Spleen (tissue), 11 donors: ENCODE data around the gene IQCE. TPM values are rescaled to one million over a fixed set of nuclear protein-coding genes. Genes with fewer than 3 reads are reported as not detected.

ENCODE experiments used
- DNase-seq: peaks from one replicate; pipeline ENCODE4 v3.0.0-alpha.2; 2020
- H3K27ac ChIP-seq, 8 donors: fragments of 200-600 bp; sonication (generic) in 7 of 8; 1 replicate in 4 of 8; 2 replicates in 4 of 8; pipeline versions ENCODE4 v1.5.0 to v1.8.0; 2016 to 2021; ENCODE audit warnings: inconsistent platforms in 4 of 8, mild to moderate bottlenecking in 4 of 8, moderate library complexity in 1 of 8
- H3K27me3 ChIP-seq, 7 donors: fragments of 200-600 bp; sonication (generic) in 6 of 7; replicated peaks in 1 of 7; 1 replicate in 4 of 7; 2 replicates in 3 of 7; pipeline versions ENCODE4 v1.5.0 to v1.8.0; 2016 to 2021; ENCODE audit warnings: inconsistent platforms in 3 of 7, mild to moderate bottlenecking in 1 of 7
- H3K36me3 ChIP-seq, 6 donors: fragments of 200-600 bp; sonication (generic) in 5 of 6; 1 replicate in 4 of 6; 2 replicates in 2 of 6; pipeline versions ENCODE4 v1.5.0 to v1.8.0; 2016 to 2021; ENCODE audit warnings: inconsistent platforms in 2 of 6
- H3K4me1 ChIP-seq, 6 donors: fragments of 200-600 bp; sonication (generic) in 5 of 6; 1 replicate in 3 of 6; 2 replicates in 3 of 6; pipeline versions ENCODE4 v1.5.0 to v1.8.0; 2016 to 2021; ENCODE audit warnings: inconsistent platforms in 3 of 6
- H3K4me3 ChIP-seq, 8 donors: fragments of 200-600 bp; sonication (generic) in 7 of 8; 1 replicate in 4 of 8; 2 replicates in 4 of 8; pipeline versions ENCODE4 v1.5.0 to v1.8.0; 2016 to 2021; ENCODE audit warnings: inconsistent platforms in 4 of 8, mild to moderate bottlenecking in 4 of 8, moderate library complexity in 2 of 8
- H3K9me3 ChIP-seq, 8 donors: fragments of 200-600 bp; sonication (generic) in 7 of 8; 1 replicate in 4 of 8; 2 replicates in 4 of 8; pipeline versions ENCODE4 v1.5.0 to v1.8.0; 2016 to 2021; ENCODE audit warnings: inconsistent platforms in 4 of 8
- CTCF ChIP-seq, 11 experiments: fragments of 200-600 bp in 7 of 11; fragments of 450-650 bp in 4 of 11; sonication (generic) in 4 of 11; IDR thresholded peaks in 8 of 11; conservative IDR thresholded peaks in 3 of 11; 1 replicate in 7 of 11; 2 replicates in 4 of 11; pipeline versions ENCODE4 v1.4.0 to v1.8.0; 2016 to 2021; ENCODE audit warnings: antibody characterized with exemption in 11 of 11, inconsistent platforms in 4 of 11, mild to moderate bottlenecking in 1 of 11
- POLR2A ChIP-seq, 3 donors: fragments of 450-650 bp; IDR thresholded peaks; one replicate each; pipeline ENCODE4 v1.5.1; 2017; ENCODE audit warnings: antibody characterized with exemption in 3 of 3, mild to moderate bottlenecking in 1 of 3
- POLR2AphosphoS5 ChIP-seq, 3 donors: sonication (generic); formaldehyde crosslinking; IDR thresholded peaks; one replicate each; pipeline ENCODE4 v1.5.1; 2017; ENCODE audit warnings: antibody characterized with exemption in 3 of 3
- WGBS, 5 donors: extraction: QIAGEN DNeasy Blood & Tissue Kit in 3 of 5; methylation state at CpG; one replicate each; pipeline versions ENCODE4 v1.1.5 to v1.1.7; 2013 to 2018; 5-methylcytosine and 5-hydroxymethylcytosine counted together
- intact Hi-C: fragments of 100-400 bp; cut with DNase I; formaldehyde crosslinking; loops from one replicate; pipeline ENCODE4 v1.15.0; 2023; ENCODE audit warnings: low total_unique reads
- polyA plus RNA-seq, 3 donors: library from polyadenylated mRNA; stranded (reverse); fragments of 200-250 nt; gene quantifications; one replicate each; pipeline ENCODE4 v1.2.1, GENCODE V29; 2013
- total RNA-seq, 7 donors: library from RNA; depleted of rRNA in 3 of 7; stranded (reverse); fragments of >200 nt in 3 of 7; fragmentation: NEBNext Ultra II Directional in 4 of 7; extraction: Animal tissue kit (Norgen Biotek cat#: 25700) in 4 of 7; gene quantifications; one replicate each; pipeline versions ENCODE4 v1.1.0 to v1.2.1, GENCODE V29; 2016 to 2021
- donor health status: healthy with polysubstance abuse.
- donor health status: DM: no; HTN: no; CAD: no; lungs with moderate emphysema.
- donor health status: DM: no; HTN: no; CAD: no.
- donor health status: Bipolar disorder and iron deficiency.
- donor health status: healthy.
- donor health status: DM: no; HTN: no; CAD: no.
- donor health status: DM: yes; HTN: yes; CAD: no.

Gene IQCE
- total and polyA plus RNA-seq, 10 donors: 1.2 to 17.1 (median 11.4) TPM

- 93 to 96% (median 95%) methylated on average over 16 to 29 of the region's 29 CpGs for WGBS, 5 donors
- intact Hi-C loops: no loop called here
- no peaks in the 10 kb centered on the region for H3K9me3 ChIP-seq
- TF ChIP-seq POLR2AphosphoS5 (IDR thresholded peaks at IDR 0.05) (peak in 1 of 3 donors; percentile 8), POLR2A (IDR thresholded peaks at IDR 0.05) (no peak), CTCF (IDR thresholded peaks at IDR 0.05 in 8 of 11, conservative IDR thresholded peaks at IDR 0.05 in 3 of 11) (no peak)
- H3K4me3 ChIP-seq: no peak overlapping the region
- H3K36me3 ChIP-seq: peaks cover 0 to 36% (median 0%) of the 10 kb centered on the region in 6 donors
- peaks cover 12 to 62% (median 37%) of the 10 kb centered on the region in 6 donors for H3K4me1 ChIP-seq
- DNase-seq: no peak
- no peak overlapping the region for H3K27ac ChIP-seq
- no peaks in the 10 kb centered on the region for H3K27me3 ChIP-seq
Observed at GRCh38 chr7:2604608-2605174, 45.9 kb downstream of the IQCE start.

DNA sequence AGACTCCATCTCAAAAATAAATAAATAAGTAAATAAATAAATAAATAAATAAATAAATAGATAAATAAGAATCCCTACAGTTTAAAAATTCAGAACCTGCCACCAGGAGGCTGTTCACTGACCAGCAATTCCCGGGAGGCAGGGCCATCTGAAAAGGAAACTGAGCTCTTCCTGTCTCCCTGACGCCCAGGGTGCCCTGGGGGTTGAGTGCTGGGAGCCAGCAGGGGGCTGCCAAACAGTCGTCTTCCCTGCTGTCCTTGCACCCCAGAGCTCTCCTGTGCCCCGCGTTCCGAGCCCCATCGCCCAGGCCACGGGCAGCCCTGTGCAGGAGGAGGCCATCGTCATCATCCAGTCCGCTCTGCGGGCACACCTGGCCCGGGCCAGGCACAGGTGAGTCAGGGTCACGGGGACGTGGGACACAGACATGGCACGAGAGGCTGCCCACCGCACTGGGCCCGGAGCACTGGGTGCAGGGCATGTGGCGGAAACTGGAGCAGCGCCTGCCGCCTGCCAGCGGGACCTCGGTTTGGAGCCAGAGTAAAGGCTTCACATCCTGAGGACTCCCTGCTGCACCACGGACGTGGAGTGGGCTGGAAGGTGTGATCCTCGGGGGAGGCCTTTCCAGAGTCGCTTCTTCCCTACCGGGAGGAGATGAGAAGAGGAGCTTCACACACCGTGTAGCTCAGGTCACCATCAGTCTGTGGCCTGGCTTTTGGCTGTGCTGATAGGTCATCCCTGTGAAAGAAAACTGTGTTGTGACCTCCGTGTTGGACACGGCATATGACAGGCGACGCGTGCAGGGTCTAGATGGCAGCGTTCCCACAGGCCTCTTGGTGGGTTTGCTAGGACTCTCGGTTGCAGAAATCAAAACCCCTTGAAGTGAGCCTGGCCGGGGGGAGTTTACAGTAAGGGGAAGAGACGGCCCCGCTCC, 47.1 kb downstream of the IQCE start:
- H3K27ac ChIP-seq: peak overlapping the region in 1 of 8 donors; percentile 80
- H3K27me3 ChIP-seq: no peaks in the 10 kb centered on the region
- H3K36me3 ChIP-seq: peaks cover 0 to 33% (median 0%) of the 10 kb centered on the region in 6 donors
- DNase-seq: no peak
- WGBS, 5 donors: 82 to 88% (median 86%) methylated on average over 23 to 38 of the region's 38 CpGs
- H3K4me3 ChIP-seq: no peak overlapping the region
- no peaks in the 10 kb centered on the region for H3K9me3 ChIP-seq
- intact Hi-C loops: no loop called here
- H3K4me1 ChIP-seq: peaks cover 12 to 64% (median 37%) of the 10 kb centered on the region in 6 donors
- TF ChIP-seq POLR2AphosphoS5 (IDR thresholded peaks at IDR 0.05): peak in 1 of 3 donors; percentile 23
- TF ChIP-seq POLR2A (IDR thresholded peaks at IDR 0.05): no peak

DNA sequence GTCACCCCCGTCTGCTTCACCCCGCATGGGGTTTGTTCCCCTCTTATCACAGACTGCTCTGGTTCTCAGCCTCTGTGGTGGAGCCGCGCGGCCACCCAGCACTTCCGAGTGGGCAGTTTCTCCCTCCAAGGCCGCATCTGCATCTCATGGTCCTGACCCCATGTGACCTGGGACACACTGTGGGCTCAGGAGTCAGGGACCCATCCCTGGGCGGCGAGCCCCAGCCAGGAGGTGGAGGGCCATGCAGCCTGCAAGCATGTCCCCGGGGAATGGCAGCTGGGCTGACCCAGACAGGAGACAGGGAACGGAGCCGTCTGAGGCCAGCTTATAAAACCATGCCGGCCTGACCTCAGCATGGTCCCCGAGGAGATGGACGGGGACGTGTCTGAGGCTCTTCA, 47.8 kb downstream of the IQCE start:
- TF ChIP-seq POLR2AphosphoS5 (IDR thresholded peaks at IDR 0.05): no peak
- TF ChIP-seq CTCF (IDR thresholded peaks at IDR 0.05 in 8 of 11, conservative IDR thresholded peaks at IDR 0.05 in 3 of 11): no peak
- TF ChIP-seq POLR2A (IDR thresholded peaks at IDR 0.05): no peak
- intact Hi-C loops: no loop called here
- no peak overlapping the region for H3K4me3 ChIP-seq
- H3K9me3 ChIP-seq: no peaks in the 10 kb centered on the region
- H3K4me1 ChIP-seq: peaks cover 12 to 64% (median 37%) of the 10 kb centered on the region in 6 donors
- WGBS, 5 donors: 71 to 80% (median 77%) methylated on average over 2 to 16 of the region's 16 CpGs
- no peaks in the 10 kb centered on the region for H3K27me3 ChIP-seq
- H3K27ac ChIP-seq: peak overlapping the region in 5 of 8 donors; percentile 68 to 80 (median 74)
- no peak for DNase-seq
- H3K36me3 ChIP-seq: peaks cover 0 to 26% (median 0%) of the 10 kb centered on the region in 6 donors

- Histone ChIP-seq H3K36me3 (peaks cover 0 to 18% (median 0%) of the 10 kb centered on the region in 6 donors), H3K4me1 (peaks cover 12 to 62% (median 36%) of the 10 kb centered on the region in 6 donors), H3K27ac (peak overlapping the region in 7 of 8 donors; percentile 65 to 81 (median 74)), H3K4me3 (no peak overlapping the region), H3K27me3 (no peaks in the 10 kb centered on the region), H3K9me3 (no peaks in the 10 kb centered on the region)
- TF ChIP-seq POLR2AphosphoS5 (IDR thresholded peaks at IDR 0.05): peak; percentile 70 to 82 (median 76)
- TF ChIP-seq CTCF (IDR thresholded peaks at IDR 0.05 in 8 of 11, conservative IDR thresholded peaks at IDR 0.05 in 3 of 11): no peak
- WGBS, 5 donors: 49 to 66% (median 55%) methylated on average over 25 to 26 of the region's 26 CpGs
- peak; percentile 89 for DNase-seq
- intact Hi-C loops: no loop called here
Observed at GRCh38 chr7:2607122-2607922, 48.5 kb downstream of the IQCE start.
